Fibroblast of mammary gland (primary cell): Measurements from ENCODE around the gene SAMSN1.

Experiments used
- DNase-seq: peaks from one replicate; pipeline ENCODE4 v3.0.0-alpha.2; 2010; ENCODE audit warnings: low read depth
- H3K4me3 ChIP-seq: 2 replicates; pipeline ENCODE4 v1.5.1; 2011; ENCODE audit warnings: low read depth, mild to moderate bottlenecking, low read length, moderate library complexity; ENCODE audit not compliant: control insufficient read depth
- CTCF ChIP-seq: conservative IDR thresholded peaks from 2 replicates; pipeline ENCODE4 v1.5.1; 2011; ENCODE audit warnings: low read depth, low read length, inconsistent platforms; ENCODE audit not compliant: control insufficient read depth, insufficient read depth

SAMSN1 gene

GRCh38 chr21:14545906-14546480 lies at the start of gene SAMSN1:
TSS of gene SAMSN1 (minus strand) at chr21:14546315. CDS start at chr21:14546261, 54 bp downstream.
- H3K4me3 ChIP-seq: no peak within 1 kb of the TSS
- DNase-seq: no peak
- no peak for TF ChIP-seq CTCF

GRCh38 chr21:14595449-14595848 lies 49.3 kb upstream of the SAMSN1 start:
- no peak for TF ChIP-seq CTCF
- no peak for DNase-seq
- no peak overlapping the region for H3K4me3 ChIP-seq

GRCh38 chr21:14594967-14595366 lies 48.9 kb upstream of the SAMSN1 start:
- no peak for DNase-seq
- no peak for TF ChIP-seq CTCF
- no peak overlapping the region for H3K4me3 ChIP-seq

- no peak for TF ChIP-seq CTCF
- H3K4me3 ChIP-seq: no peak overlapping the region
Observed at GRCh38 chr21:14593230-14593629, 47.1 kb upstream of the SAMSN1 start.

GRCh38 chr21:14592296-14593000 lies 46.3 kb upstream of the SAMSN1 start:
- no peak for TF ChIP-seq CTCF
- no peak overlapping the region for H3K4me3 ChIP-seq
- DNase-seq: peak; percentile 42

More at GRCh38 chr21:14593230-14593629, 47.1 kb upstream of the SAMSN1 start:
- no peak for DNase-seq

GRCh38 chr21:14591882-14592281 lies 45.8 kb upstream of the SAMSN1 start:
- peak; percentile 87 for DNase-seq
- TF ChIP-seq CTCF: no peak
- no peak overlapping the region for H3K4me3 ChIP-seq
